Measurements from ENCODE around the gene BNIP3.

GRCh38 chr10:131925011-131925649 lies 56.6 kb downstream of the BNIP3 start:
- no peak for TF ChIP-seq YY1 (IDR thresholded peaks at IDR 0.05; ENCODE audit: insufficient read depth, insufficient read length)
- no peak for TF ChIP-seq SUZ12 (IDR thresholded peaks at IDR 0.05; ENCODE audit: extremely low read depth, insufficient read depth, insufficient read length)
- no peak for TF ChIP-seq ZNF274 (IDR thresholded peaks at IDR 0.05; ENCODE audit: low read depth, low read length)
